Heart right ventricle (tissue), 16 donors: ENCODE measurements around the gene LARGE1. TPM values are rescaled to one million over a fixed set of nuclear protein-coding genes. Genes with fewer than 3 reads are reported as not detected.

Experiments
- ATAC-seq, 8 donors: fragments of 200-7000 bp; cut with Tn5 transposase; one replicate each; pipeline ENCODE4 v1.9.1; 2020; ENCODE audit warnings: mild to moderate bottlenecking in 8 of 8, moderate library complexity in 8 of 8, moderate number of reproducible peaks in 1 of 8
- DNase-seq, 2 donors: peaks; one replicate each; pipeline ENCODE4 v3.0.0-alpha.2; 2020
- H3K27ac ChIP-seq, 10 donors: fragments of 200-600 bp; sonication (generic) in 2 of 10; one replicate each; pipeline versions ENCODE4 v1.5.0 to v1.8.0; 2020 to 2022; ENCODE audit warnings: mild to moderate bottlenecking in 3 of 10
- H3K27me3 ChIP-seq, 7 donors: fragments of 200-600 bp; one replicate each; pipeline ENCODE4 v1.8.0; 2021 to 2022; ENCODE audit warnings: mild to moderate bottlenecking in 2 of 7
- H3K36me3 ChIP-seq, 9 donors: fragments of 200-600 bp; sonication (generic) in 1 of 9; one replicate each; pipeline versions ENCODE4 v1.5.0 to v1.8.0; 2020 to 2022; ENCODE audit warnings: mild to moderate bottlenecking in 2 of 9
- H3K4me1 ChIP-seq, 9 donors: fragments of 200-600 bp; sonication (generic) in 1 of 9; one replicate each; pipeline versions ENCODE4 v1.5.0 to v1.8.0; 2020 to 2022; ENCODE audit warnings: mild to moderate bottlenecking in 4 of 9
- H3K4me3 ChIP-seq, 10 donors: fragments of 200-600 bp; sonication (generic) in 2 of 10; one replicate each; pipeline versions ENCODE4 v1.5.0 to v1.8.0; 2020 to 2022; ENCODE audit warnings: mild to moderate bottlenecking in 7 of 10, moderate library complexity in 2 of 10
- H3K9me3 ChIP-seq, 11 donors: fragments of 200-600 bp in 10 of 11; sonication (generic) in 2 of 11; one replicate each; pipeline versions ENCODE4 v1.5.0 to v1.8.0; 2013 to 2022; ENCODE audit warnings: mild to moderate bottlenecking in 2 of 11, control low read depth in 1 of 11, moderate library complexity in 1 of 11
- CTCF ChIP-seq, 9 donors: fragments of 200-600 bp; sonication (generic) in 2 of 9; IDR thresholded peaks; one replicate each; pipeline versions ENCODE4 v1.5.0 to v1.8.0; 2021 to 2022; ENCODE audit warnings: antibody characterized with exemption in 9 of 9, mild to moderate bottlenecking in 5 of 9, moderate library complexity in 1 of 9
- WGBS, 2 donors: extraction: QIAGEN DNeasy Blood & Tissue Kit; methylation state at CpG; one replicate each; pipeline ENCODE4 v1.1.7; 2013; ENCODE audit warnings: inconsistent platforms in 1 of 2; 5-methylcytosine and 5-hydroxymethylcytosine counted together
- intact Hi-C, 10 donors: fragments of 100-400 bp; cut with DNase I; formaldehyde crosslinking; loops; one replicate each; pipeline versions ENCODE4 v1.11.1 to v1.14.2; 2022
- polyA plus RNA-seq, 2 donors: library from polyadenylated mRNA; stranded (reverse); fragments of 200-250 nt; gene quantifications; one replicate each; pipeline ENCODE4 v1.2.3, GENCODE V29; 2013
- total RNA-seq, 10 donors: library from RNA; stranded (reverse); fragmentation: NEBNext Ultra II Directional in 3 of 10; extraction: Animal tissue kit (Norgen Biotek cat#: 25700) in 3 of 10; gene quantifications; one replicate each; pipeline versions ENCODE4 v1.2.1 to v1.2.4, GENCODE V29; 2021 to 2023
- donor health status: Arrhythmogenic right ventricular cardiomyopathy.
- donor health status: ischemic (EF 13 %, LVEDD 7.1; RV severe dilation, severe dysfunction).
- donor health status: healthy with polysubstance abuse.
- donor health status: DM: no; HTN: yes; CAD: no.
- donor health status: DM: no; HTN: no; CAD: no.
- donor health status: ischemic (EF 25% LVEDD 6.9; RV normal size, moderate dysfunction).
- donor health status: ischemic (EF 25% LVEDD 5.7; RV mildly dilated, moderate dysfunction).
- donor health status: healthy.
- donor health status: DM: yes; HTN: yes; CAD: no.
- donor health status: Ischemic cardiomyopathy.
- donor health status: ischemic (EF 35%, LVEDD 5.7; RV mildly dilated, moderate dysfunction).
- donor health status: nonischemic (EF 11% LVEDD 7.7; RV severe dilation, severe dysfunction).
- donor health status: DM: yes; HTN: yes; CAD: no.
- donor health status: PGD.
- donor health status: ischemic (EF 29% LVEDD 5.4; RV normal size, mild dysfunction).
- donor health status: nonischemic (EF 23%, LVEDD 6.1; RV moderate dilation, normal function).

LARGE1 gene
- total and polyA plus RNA-seq, 12 donors, result 33.7 to 184 (median 144) TPM

DNA sequence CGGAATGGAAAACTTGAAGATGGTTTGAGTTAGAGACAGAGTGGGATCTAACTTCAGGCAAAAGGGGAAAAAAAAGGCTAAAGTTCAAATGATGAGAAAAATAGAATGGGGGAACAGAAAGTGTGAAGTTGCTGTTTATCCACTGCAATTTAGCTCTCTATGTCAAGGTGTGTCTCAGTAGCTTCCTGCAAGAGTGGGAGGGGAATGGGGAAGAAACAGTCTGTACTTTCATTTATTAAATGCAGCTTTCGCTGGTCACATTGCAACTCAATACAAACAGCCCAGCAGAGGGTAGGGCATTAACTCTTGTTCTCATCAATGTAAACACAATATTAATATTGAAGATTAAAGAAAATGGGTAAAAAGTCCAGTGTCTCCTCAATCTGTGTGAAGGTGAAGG is 647.4 kb downstream of the LARGE1 start:
- 94 to 95% methylated on average over 2 of the region's 2 CpGs for WGBS, 2 donors
- TF ChIP-seq CTCF (IDR thresholded peaks at IDR 0.05), result no peak
- Histone ChIP-seq H3K9me3 (no peaks in the 10 kb centered on the region), H3K4me3 (no peak overlapping the region), H3K4me1 (peaks cover 0 to 31% (median 16%) of the 10 kb centered on the region in 9 donors), H3K27ac (no peak overlapping the region), H3K36me3 (peaks cover 0 to 33% (median 0%) of the 10 kb centered on the region in 9 donors), H3K27me3 (no peaks in the 10 kb centered on the region)
- DNase-seq (no peak), ATAC-seq (no peak)
- intact Hi-C loops, result no loop called here

- Histone ChIP-seq H3K36me3 (peaks cover 0 to 29% (median 0%) of the 10 kb centered on the region in 9 donors), H3K27ac (peak overlapping the region in 1 of 10 donors; percentile 6), H3K4me3 (no peak overlapping the region), H3K4me1 (peaks cover 0 to 30% (median 16%) of the 10 kb centered on the region in 9 donors), H3K9me3 (no peaks in the 10 kb centered on the region), H3K27me3 (no peaks in the 10 kb centered on the region)
- DNase-seq (no peak), ATAC-seq (no peak)
- 69 to 73% methylated on average over 2 of the region's 2 CpGs for WGBS, 2 donors
- no peak for TF ChIP-seq CTCF (IDR thresholded peaks at IDR 0.05)
- intact Hi-C loops, result no loop called here
Measured at GRCh38 chr22:33272180-33272579, 648.1 kb downstream of the LARGE1 start.

GRCh38 chr22:33271390-33272161 is 648.7 kb downstream of the LARGE1 start:
- ATAC-seq (peak; percentile 66 to 86 (median 76)), DNase-seq (peak; percentile 62 to 68)
- intact Hi-C loops, result no loop called here
- Histone ChIP-seq H3K4me1 (peaks cover 0 to 30% (median 16%) of the 10 kb centered on the region in 9 donors), H3K9me3 (no peaks in the 10 kb centered on the region), H3K4me3 (no peak overlapping the region), H3K27ac (peak overlapping the region in 2 of 10 donors; percentile 6 to 17), H3K27me3 (no peaks in the 10 kb centered on the region), H3K36me3 (peaks cover 0 to 23% (median 0%) of the 10 kb centered on the region in 9 donors)
- TF ChIP-seq CTCF (IDR thresholded peaks at IDR 0.05), result peak in 2 of 9 donors; percentile 16 to 26
- 55 to 59% methylated on average over 6 of the region's 6 CpGs for WGBS, 2 donors

DNA sequence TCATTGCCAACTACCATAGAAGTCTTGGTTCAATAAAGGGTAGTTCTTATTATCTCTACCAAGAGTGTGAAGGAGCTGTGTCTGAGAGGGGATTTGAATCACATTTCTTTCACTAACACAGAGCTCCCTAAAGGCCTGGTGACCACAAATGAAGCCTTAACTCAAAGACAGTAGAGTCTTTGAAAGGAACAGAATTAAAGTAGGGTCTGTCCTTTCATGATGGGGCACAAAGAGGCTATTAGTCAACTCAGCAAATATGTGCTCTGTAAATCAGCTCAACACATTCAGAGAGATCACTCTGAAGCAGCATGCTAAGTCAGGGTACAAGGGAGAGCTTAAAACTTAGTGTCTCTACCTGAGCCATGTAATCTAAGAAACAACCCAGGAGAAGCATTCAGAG is 649.7 kb downstream of the LARGE1 start:
- ATAC-seq (no peak), DNase-seq (no peak)
- no peak overlapping the region for H3K27ac ChIP-seq
- intact Hi-C loops, result no loop called here
- no peaks in the 10 kb centered on the region for H3K9me3 ChIP-seq
- TF ChIP-seq CTCF (IDR thresholded peaks at IDR 0.05), result no peak
- H3K4me3 ChIP-seq, result no peak overlapping the region
- H3K36me3 ChIP-seq, result peaks cover 0 to 18% (median 0%) of the 10 kb centered on the region in 9 donors
- peaks cover 0 to 30% (median 16%) of the 10 kb centered on the region in 9 donors for H3K4me1 ChIP-seq
- H3K27me3 ChIP-seq, result no peaks in the 10 kb centered on the region
